Left hindlimb (tissue), 1 donor: ENCODE data around the gene PRLH.

Experiments
- DNase-seq: peaks from one replicate; pipeline ENCODE4 v3.0.0-alpha.2; 2018

The PRLH gene

GRCh38 chr2:237566401-237567235, at the start of gene PRLH:
Gene PRLH (plus strand): TSS chr2:237566574. CDS start chr2:237566574, 0 bp downstream.
- DNase-seq, result no peak

GRCh38 chr2:237517163-237517562, 49.2 kb upstream of the PRLH start:
- DNase-seq, result no peak

GRCh38 chr2:237517990-237518389, 48.4 kb upstream of the PRLH start:
- no peak for DNase-seq

- DNase-seq, result no peak
Observed at GRCh38 chr2:237519506-237520245, 46.7 kb upstream of the PRLH start.

GRCh38 chr2:237520290-237520689, 46.1 kb upstream of the PRLH start:
- no peak for DNase-seq

GRCh38 chr2:237524631-237525030, 41.7 kb upstream of the PRLH start:
- no peak for DNase-seq

- no peak for DNase-seq
Observed at GRCh38 chr2:237525559-237526157, 40.7 kb upstream of the PRLH start.

GRCh38 chr2:237527233-237527632, 39.1 kb upstream of the PRLH start:
- DNase-seq, result no peak

- no peak for DNase-seq
Observed at GRCh38 chr2:237527766-237528165, 38.6 kb upstream of the PRLH start.

- no peak for DNase-seq
Observed at GRCh38 chr2:237529452-237530402, 36.6 kb upstream of the PRLH start.

GRCh38 chr2:237530472-237531433, 35.6 kb upstream of the PRLH start:
- DNase-seq, result no peak

GRCh38 chr2:237532160-237532559, 34.2 kb upstream of the PRLH start:
- DNase-seq, result no peak

GRCh38 chr2:237533668-237534161, 32.7 kb upstream of the PRLH start:
- DNase-seq, result no peak

- no peak for DNase-seq
Observed at GRCh38 chr2:237534380-237534779, 32.0 kb upstream of the PRLH start.

- no peak for DNase-seq
Observed at GRCh38 chr2:237535385-237536082, 30.8 kb upstream of the PRLH start.

- no peak for DNase-seq
Observed at GRCh38 chr2:237536083-237536415, 30.3 kb upstream of the PRLH start.

- no peak for DNase-seq
Observed at GRCh38 chr2:237536617-237537016, 29.8 kb upstream of the PRLH start.

- no peak for DNase-seq
Observed at GRCh38 chr2:237538001-237538720, 28.2 kb upstream of the PRLH start.

GRCh38 chr2:237538901-237539300, 27.5 kb upstream of the PRLH start:
- no peak for DNase-seq

GRCh38 chr2:237539681-237540080, 26.7 kb upstream of the PRLH start:
- DNase-seq, result no peak
